ENCODE results near the gene MRTFB.
"Not testable (repeated sequence)": the region's sequence is repeated elsewhere in the genome, so short reads cannot be mapped to it uniquely, and the experiment has no call there.

MRTFB gene, protein sequence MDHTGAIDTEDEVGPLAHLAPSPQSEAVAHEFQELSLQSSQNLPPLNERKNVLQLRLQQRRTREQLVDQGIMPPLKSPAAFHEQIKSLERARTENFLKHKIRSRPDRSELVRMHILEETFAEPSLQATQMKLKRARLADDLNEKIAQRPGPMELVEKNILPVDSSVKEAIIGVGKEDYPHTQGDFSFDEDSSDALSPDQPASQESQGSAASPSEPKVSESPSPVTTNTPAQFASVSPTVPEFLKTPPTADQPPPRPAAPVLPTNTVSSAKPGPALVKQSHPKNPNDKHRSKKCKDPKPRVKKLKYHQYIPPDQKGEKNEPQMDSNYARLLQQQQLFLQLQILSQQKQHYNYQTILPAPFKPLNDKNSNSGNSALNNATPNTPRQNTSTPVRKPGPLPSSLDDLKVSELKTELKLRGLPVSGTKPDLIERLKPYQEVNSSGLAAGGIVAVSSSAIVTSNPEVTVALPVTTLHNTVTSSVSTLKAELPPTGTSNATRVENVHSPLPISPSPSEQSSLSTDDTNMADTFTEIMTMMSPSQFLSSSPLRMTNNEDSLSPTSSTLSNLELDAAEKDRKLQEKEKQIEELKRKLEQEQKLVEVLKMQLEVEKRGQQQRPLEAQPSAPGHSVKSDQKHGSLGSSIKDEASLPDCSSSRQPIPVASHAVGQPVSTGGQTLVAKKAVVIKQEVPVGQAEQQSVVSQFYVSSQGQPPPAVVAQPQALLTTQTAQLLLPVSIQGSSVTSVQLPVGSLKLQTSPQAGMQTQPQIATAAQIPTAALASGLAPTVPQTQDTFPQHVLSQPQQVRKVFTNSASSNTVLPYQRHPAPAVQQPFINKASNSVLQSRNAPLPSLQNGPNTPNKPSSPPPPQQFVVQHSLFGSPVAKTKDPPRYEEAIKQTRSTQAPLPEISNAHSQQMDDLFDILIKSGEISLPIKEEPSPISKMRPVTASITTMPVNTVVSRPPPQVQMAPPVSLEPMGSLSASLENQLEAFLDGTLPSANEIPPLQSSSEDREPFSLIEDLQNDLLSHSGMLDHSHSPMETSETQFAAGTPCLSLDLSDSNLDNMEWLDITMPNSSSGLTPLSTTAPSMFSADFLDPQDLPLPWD

DNA sequence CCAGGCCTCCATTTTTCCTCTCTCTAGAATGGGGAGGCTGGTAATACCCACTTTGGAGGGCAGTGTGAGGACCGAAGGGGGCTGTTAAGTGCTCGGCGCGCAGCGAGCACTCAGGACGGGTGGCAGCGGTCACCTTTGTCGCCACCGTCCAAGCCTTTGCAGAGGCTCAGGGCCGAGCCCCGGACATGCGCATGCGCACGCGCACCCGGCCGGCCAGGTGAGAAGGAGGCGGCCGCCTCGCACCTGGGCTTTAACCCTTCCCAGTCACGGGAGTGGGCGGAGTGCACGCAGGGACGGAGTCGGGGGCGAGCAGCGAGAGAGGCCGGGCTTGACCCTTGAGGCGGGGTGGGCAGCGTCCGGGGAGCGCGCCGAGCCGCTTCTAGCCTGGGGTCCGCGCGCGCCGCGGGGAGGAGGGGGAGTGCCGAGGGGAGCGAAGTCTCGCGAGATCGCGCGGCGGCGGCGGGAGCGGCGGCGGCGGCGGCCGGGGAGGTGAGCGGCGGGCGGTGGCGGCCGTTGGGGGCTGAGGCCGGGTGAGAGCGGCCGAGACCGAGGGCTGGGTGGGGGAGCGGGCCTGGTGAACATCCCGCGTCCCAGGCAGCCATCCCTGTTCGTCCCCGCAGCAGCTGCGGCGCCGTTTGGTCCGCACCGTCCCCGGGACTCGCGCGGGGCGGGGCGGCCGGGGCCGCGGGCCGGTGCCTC lies at the start of gene MRTFB:
Gene MRTFB, plus strand, starts transcription at position 443 of the 699 bp plus-strand sequence. CDS start 69,288 bp downstream, outside the sequence.
- peaks cover 5% of the 10 kb centered on the region for H3K4me1 ChIP-seq (ENCODE audit: control insufficient read depth, insufficient read depth, low read length)
- H3K27me3 ChIP-seq (ENCODE audit: control insufficient read depth, insufficient read depth, low read length) = no peaks in the 10 kb centered on the region
- H3K9ac ChIP-seq (ENCODE audit: low read length) = peak within 1 kb of the TSS; percentile 24
- peak within 1 kb of the TSS; percentile 64 for H3K27ac ChIP-seq (ENCODE audit: low read depth, low read length)
- peak within 1 kb of the TSS; percentile 88 for H3K4me3 ChIP-seq (ENCODE audit: low read length)
- H3K36me3 ChIP-seq (ENCODE audit: control insufficient read depth, insufficient read depth, low read length) = no peaks in the 10 kb centered on the region

DNA sequence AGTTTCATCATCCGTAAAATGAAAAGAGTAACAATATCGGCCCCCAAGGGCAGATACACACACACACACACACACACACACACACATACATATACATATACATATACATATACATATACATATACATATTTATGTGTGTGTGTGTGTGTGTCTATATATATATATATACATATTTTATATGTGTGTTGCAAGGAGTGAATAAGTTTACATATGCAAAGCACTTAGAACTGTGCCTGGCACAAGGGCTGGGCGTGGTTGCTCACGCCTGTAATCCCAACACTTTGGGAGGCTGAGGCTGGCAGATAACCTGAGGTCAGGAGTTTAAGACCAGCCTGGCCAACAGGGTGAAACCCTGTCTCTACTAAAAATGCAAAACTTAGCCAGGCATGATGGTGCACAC lies 47.6 kb upstream of the MRTFB start:
- H3K4me3 ChIP-seq (ENCODE audit: low read length); H3K27me3 ChIP-seq (ENCODE audit: control insufficient read depth, insufficient read depth, low read length); H3K36me3 ChIP-seq (ENCODE audit: control insufficient read depth, insufficient read depth, low read length); H3K27ac ChIP-seq (ENCODE audit: low read depth, low read length); H3K9ac ChIP-seq (ENCODE audit: low read length); H3K4me1 ChIP-seq (ENCODE audit: control insufficient read depth, insufficient read depth, low read length): not testable (repeated sequence)

DNA sequence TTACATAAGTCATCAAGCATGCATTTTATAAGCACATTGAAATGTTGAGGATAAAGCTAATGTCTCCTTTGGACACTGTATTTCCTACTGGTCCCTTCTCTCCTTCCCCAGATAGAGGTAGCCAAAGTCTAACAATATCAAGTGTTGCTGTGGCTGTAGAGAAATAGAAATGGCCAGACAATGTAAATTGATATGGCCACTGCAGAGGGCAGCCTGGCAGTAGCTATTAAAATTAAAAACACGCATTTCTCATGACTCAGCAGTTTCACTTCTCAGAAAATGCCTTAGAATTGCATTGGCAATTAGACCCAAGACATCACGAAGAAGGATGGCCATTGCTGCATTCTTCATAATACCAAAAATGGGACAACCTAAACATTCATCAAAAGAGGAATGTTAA lies 46.8 kb upstream of the MRTFB start:
- no peaks in the 10 kb centered on the region for H3K4me1 ChIP-seq (ENCODE audit: control insufficient read depth, insufficient read depth, low read length)
- no peaks in the 10 kb centered on the region for H3K27me3 ChIP-seq (ENCODE audit: control insufficient read depth, insufficient read depth, low read length)
- no peaks in the 10 kb centered on the region for H3K36me3 ChIP-seq (ENCODE audit: control insufficient read depth, insufficient read depth, low read length)
- no peak overlapping the region for H3K4me3 ChIP-seq (ENCODE audit: low read length)
- no peak overlapping the region for H3K27ac ChIP-seq (ENCODE audit: low read depth, low read length)
- no peak overlapping the region for H3K9ac ChIP-seq (ENCODE audit: low read length)

DNA sequence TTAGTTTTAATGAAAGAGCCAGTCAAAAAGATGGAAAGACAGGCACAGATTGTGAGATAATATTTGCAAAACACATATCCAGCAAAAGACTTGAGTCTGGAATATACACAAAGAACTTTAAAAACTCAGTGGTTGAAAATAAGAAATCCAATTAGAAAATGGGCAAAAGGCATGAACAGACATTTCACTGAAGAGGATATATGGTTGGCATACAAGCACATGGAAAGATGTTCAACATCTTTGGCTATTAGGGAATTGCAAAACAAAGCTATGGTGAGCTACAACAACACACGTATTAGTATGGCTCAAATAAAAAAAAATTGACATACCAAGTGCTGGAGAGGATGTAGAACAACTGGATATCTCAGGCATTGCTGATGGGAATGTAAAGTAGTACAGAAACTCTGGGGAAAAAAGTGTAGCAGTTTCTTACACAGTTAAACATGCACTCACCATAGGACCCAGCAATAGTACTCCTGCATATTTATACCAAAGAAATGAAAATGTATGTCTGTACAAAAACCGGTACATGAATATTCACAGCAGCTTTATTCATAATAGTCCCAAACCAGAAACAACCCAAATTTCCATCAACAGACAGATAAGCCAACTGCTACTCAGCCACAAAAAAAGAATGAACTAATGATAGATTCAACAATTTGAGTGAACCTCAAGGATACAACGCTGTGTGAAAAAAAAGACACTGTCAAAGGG lies 44.4 kb upstream of the MRTFB start:
- no peak overlapping the region for H3K27ac ChIP-seq (ENCODE audit: low read depth, low read length)
- no peaks in the 10 kb centered on the region for H3K4me1 ChIP-seq (ENCODE audit: control insufficient read depth, insufficient read depth, low read length)
- H3K4me3 ChIP-seq (ENCODE audit: low read length) = no peak overlapping the region
- no peak overlapping the region for H3K9ac ChIP-seq (ENCODE audit: low read length)
- no peaks in the 10 kb centered on the region for H3K36me3 ChIP-seq (ENCODE audit: control insufficient read depth, insufficient read depth, low read length)
- no peaks in the 10 kb centered on the region for H3K27me3 ChIP-seq (ENCODE audit: control insufficient read depth, insufficient read depth, low read length)

DNA sequence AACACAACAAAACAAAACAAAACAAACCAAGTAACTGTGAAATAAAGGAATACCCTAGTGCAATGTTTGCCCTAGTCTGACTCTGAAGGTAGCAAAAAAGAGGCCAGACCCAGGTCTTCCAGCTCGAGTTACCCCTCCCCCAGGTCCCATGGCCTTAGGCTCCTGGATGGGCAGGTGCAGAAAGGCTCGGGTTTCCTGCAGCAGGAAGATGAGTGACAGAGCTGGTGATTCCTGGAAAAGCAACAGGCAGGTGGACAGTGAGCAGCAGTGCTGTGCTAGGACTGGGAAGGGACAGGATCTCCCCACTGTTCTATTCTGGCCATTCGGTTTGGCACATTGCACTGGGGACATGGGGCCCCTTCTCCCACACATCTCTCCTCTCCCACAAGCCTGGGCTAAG lies 42.9 kb upstream of the MRTFB start:
- Histone ChIP-seq H3K9ac (ENCODE audit: low read length) (no peak overlapping the region), H3K27ac (ENCODE audit: low read depth, low read length) (no peak overlapping the region), H3K4me1 (ENCODE audit: control insufficient read depth, insufficient read depth, low read length) (no peaks in the 10 kb centered on the region), H3K4me3 (ENCODE audit: low read length) (no peak overlapping the region), H3K27me3 (ENCODE audit: control insufficient read depth, insufficient read depth, low read length) (no peaks in the 10 kb centered on the region), H3K36me3 (ENCODE audit: control insufficient read depth, insufficient read depth, low read length) (no peaks in the 10 kb centered on the region)

DNA sequence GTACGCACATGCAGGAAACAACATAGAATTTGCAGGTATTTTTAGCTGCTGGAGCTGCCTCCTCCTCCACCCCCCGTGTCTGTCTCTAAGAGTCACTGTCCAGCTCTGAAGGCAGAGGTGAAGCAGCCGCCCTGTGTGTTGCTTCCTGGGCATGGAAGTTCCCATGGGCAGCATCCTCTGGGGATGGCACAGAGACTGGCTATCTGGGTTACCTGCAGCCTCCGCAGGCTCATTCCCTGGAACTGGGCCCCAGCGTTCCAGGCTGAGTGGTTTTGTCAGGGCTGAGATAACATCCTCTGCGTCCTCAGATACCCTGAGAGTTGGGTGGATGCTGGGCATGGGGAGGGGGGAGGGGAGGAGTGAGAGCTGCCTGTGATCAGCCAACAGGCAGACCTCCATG lies 41.5 kb upstream of the MRTFB start:
- Histone ChIP-seq H3K27ac (ENCODE audit: low read depth, low read length) (no peak overlapping the region), H3K4me3 (ENCODE audit: low read length) (no peak overlapping the region), H3K27me3 (ENCODE audit: control insufficient read depth, insufficient read depth, low read length) (no peaks in the 10 kb centered on the region), H3K36me3 (ENCODE audit: control insufficient read depth, insufficient read depth, low read length) (no peaks in the 10 kb centered on the region), H3K9ac (ENCODE audit: low read length) (no peak overlapping the region), H3K4me1 (ENCODE audit: control insufficient read depth, insufficient read depth, low read length) (no peaks in the 10 kb centered on the region)

DNA sequence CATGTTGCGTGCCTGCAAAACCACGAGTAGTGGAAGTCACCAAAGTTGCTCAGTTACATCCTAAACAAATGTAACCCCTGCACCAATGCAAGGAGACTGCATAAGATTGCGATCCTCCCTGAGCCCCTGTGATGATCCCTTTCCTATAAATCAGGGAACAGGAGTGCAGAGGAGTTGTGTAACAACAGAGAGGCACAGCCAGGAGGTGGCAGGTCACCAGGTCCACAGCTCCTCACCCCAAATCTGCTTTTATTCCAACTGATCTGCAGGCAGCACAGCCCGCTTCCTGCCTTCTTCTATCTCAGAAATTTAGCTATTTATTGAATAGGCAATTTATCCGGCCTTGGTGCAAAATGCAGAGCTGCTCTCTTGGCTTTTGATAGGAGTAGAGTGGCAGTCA lies 36.0 kb upstream of the MRTFB start:
- Histone ChIP-seq H3K4me1 (ENCODE audit: control insufficient read depth, insufficient read depth, low read length) (no peaks in the 10 kb centered on the region), H3K9ac (ENCODE audit: low read length) (no peak overlapping the region), H3K27me3 (ENCODE audit: control insufficient read depth, insufficient read depth, low read length) (no peaks in the 10 kb centered on the region), H3K27ac (ENCODE audit: low read depth, low read length) (no peak overlapping the region), H3K4me3 (ENCODE audit: low read length) (no peak overlapping the region), H3K36me3 (ENCODE audit: control insufficient read depth, insufficient read depth, low read length) (no peaks in the 10 kb centered on the region)

DNA sequence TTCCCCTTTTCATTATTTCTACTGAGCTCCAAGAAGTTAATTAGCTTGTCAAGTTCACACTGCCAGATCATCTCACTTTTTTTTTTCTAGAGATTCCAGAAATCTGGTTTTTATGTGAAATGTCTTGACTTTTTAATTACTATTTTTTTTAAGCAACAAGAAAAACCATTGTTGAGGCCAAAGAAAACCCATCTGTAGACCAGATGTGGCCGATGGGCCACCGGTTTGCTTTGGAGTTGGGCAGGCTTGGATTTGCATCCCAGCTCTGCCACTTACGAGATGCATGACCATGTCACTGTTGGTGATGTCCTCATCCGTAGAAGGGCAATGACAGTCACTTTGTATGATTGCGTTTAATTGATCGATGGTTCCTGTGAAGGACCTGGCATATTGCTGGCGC lies 34.2 kb upstream of the MRTFB start:
- H3K4me3 ChIP-seq (ENCODE audit: low read length) = no peak overlapping the region
- H3K36me3 ChIP-seq (ENCODE audit: control insufficient read depth, insufficient read depth, low read length) = no peaks in the 10 kb centered on the region
- no peak overlapping the region for H3K9ac ChIP-seq (ENCODE audit: low read length)
- no peaks in the 10 kb centered on the region for H3K4me1 ChIP-seq (ENCODE audit: control insufficient read depth, insufficient read depth, low read length)
- no peak overlapping the region for H3K27ac ChIP-seq (ENCODE audit: low read depth, low read length)
- no peaks in the 10 kb centered on the region for H3K27me3 ChIP-seq (ENCODE audit: control insufficient read depth, insufficient read depth, low read length)

DNA sequence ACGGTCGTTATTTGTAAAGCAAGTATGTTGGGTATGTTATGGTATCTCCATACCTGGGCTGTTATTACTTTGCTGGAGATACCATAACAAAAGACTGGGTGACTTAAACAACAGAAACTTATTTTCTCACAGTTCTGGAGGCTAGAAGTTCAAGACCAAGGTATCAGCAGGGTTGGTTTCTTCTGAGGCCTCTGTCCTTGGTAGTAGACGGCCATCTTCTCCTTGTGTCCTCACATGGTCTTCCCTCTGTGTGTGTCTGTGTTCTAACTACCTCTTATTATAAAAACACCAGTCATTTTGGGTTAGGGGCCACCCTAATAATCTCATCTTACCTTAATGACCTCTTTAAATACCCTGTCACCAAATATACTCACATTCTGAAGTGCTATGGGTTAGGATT lies 33.2 kb upstream of the MRTFB start:
- H3K4me3 ChIP-seq (ENCODE audit: low read length) = no peak overlapping the region
- H3K4me1 ChIP-seq (ENCODE audit: control insufficient read depth, insufficient read depth, low read length) = no peaks in the 10 kb centered on the region
- no peaks in the 10 kb centered on the region for H3K27me3 ChIP-seq (ENCODE audit: control insufficient read depth, insufficient read depth, low read length)
- no peak overlapping the region for H3K27ac ChIP-seq (ENCODE audit: low read depth, low read length)
- H3K9ac ChIP-seq (ENCODE audit: low read length) = no peak overlapping the region
- H3K36me3 ChIP-seq (ENCODE audit: control insufficient read depth, insufficient read depth, low read length) = no peaks in the 10 kb centered on the region

DNA sequence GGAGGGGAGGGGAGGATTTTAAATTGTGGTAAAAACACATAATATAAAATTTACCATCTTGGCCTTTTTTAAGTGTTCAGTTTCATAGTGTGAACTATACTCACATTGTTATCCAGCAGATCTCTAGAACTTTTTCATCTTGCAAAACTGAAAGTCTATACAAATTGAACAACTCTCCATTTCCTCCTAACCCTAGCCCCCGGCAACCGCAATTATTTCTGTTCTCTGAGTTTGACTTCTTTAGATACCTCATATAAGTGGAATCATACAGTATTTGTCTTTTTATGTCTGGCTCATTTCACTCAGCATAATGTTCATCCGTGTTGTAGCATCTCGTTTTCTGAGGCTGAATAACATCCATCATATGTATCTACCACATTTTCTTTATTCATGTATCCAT lies 30.0 kb upstream of the MRTFB start:
- no peaks in the 10 kb centered on the region for H3K4me1 ChIP-seq (ENCODE audit: control insufficient read depth, insufficient read depth, low read length)
- no peaks in the 10 kb centered on the region for H3K36me3 ChIP-seq (ENCODE audit: control insufficient read depth, insufficient read depth, low read length)
- H3K9ac ChIP-seq (ENCODE audit: low read length) = no peak overlapping the region
- H3K27ac ChIP-seq (ENCODE audit: low read depth, low read length) = no peak overlapping the region
- no peaks in the 10 kb centered on the region for H3K27me3 ChIP-seq (ENCODE audit: control insufficient read depth, insufficient read depth, low read length)
- no peak overlapping the region for H3K4me3 ChIP-seq (ENCODE audit: low read length)

DNA sequence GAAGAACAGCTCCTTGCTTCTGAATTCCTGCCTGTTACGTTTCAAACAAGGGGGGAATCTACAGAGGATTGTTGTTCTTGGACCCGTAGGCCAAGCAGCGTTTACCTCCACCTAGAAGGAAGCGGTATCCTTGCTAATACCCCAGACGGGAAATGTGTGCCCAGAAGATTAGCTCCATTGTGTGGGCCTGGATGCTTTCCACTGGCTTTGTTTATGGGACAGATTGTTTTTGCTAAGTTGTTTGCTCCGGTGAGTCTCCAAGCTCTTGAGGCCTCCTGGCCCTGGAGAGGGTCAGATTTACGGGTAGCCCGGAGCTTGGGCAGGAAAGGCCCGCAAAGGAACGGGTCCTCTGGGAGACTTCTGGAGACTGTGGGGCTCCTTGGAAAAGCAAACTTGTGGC lies 28.4 kb upstream of the MRTFB start:
- H3K27ac ChIP-seq (ENCODE audit: low read depth, low read length) = no peak overlapping the region

More for the DNA sequence above, 28.4 kb upstream of the MRTFB start:
- H3K4me1 ChIP-seq (ENCODE audit: control insufficient read depth, insufficient read depth, low read length) = no peaks in the 10 kb centered on the region
- no peaks in the 10 kb centered on the region for H3K27me3 ChIP-seq (ENCODE audit: control insufficient read depth, insufficient read depth, low read length)
- H3K4me3 ChIP-seq (ENCODE audit: low read length) = no peak overlapping the region
- no peaks in the 10 kb centered on the region for H3K36me3 ChIP-seq (ENCODE audit: control insufficient read depth, insufficient read depth, low read length)
- H3K9ac ChIP-seq (ENCODE audit: low read length) = no peak overlapping the region
